Measurements from ENCODE around the gene IRF6. TPM values are rescaled to one million over a fixed set of nuclear protein-coding genes. Genes with fewer than 3 reads are reported as not detected.
A peak's percentile ranks its signal among the peaks of the same experiment; 100 is the strongest.

The IRF6 gene
- total RNA-seq, 1 donor from 2014 or later, result 0.05 TPM

DNA sequence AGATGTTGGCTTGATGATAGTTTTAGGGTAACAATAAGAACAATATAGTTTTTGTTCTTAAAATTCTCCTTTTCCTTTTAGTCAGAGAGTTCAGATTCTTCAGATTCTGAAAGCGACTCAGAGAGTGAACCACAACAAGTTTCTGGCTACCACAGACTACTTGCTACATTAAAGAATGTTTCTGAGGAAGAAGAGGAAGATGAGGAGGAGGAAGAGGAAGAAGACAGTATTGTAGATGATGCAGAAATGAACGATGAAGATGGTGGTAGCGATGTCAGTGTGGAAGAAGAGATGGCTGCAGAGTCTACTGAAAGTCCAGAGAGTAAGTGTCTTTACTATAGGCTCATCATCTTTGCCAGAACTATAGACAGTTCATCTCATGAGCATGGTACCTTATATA is 24.8 kb upstream of the IRF6 start:
- no peak for DNase-seq (ENCODE audit: low read depth, low spot score)
- Mint-ChIP-seq H3K9me3 (peaks cover 3% of the 10 kb centered on the region), H3K36me3 (ENCODE audit: low read depth) (peaks cover 2% of the 10 kb centered on the region), H3K27me3 (ENCODE audit: low read depth) (peaks cover 9% of the 10 kb centered on the region), H3K27ac (ENCODE audit: unreplicated experiment) (no peak overlapping the region), H3K4me1 (peaks cover 12% of the 10 kb centered on the region), H3K4me3 (peak overlapping the region; percentile 18)
- TF ChIP-seq, protein P1, sequence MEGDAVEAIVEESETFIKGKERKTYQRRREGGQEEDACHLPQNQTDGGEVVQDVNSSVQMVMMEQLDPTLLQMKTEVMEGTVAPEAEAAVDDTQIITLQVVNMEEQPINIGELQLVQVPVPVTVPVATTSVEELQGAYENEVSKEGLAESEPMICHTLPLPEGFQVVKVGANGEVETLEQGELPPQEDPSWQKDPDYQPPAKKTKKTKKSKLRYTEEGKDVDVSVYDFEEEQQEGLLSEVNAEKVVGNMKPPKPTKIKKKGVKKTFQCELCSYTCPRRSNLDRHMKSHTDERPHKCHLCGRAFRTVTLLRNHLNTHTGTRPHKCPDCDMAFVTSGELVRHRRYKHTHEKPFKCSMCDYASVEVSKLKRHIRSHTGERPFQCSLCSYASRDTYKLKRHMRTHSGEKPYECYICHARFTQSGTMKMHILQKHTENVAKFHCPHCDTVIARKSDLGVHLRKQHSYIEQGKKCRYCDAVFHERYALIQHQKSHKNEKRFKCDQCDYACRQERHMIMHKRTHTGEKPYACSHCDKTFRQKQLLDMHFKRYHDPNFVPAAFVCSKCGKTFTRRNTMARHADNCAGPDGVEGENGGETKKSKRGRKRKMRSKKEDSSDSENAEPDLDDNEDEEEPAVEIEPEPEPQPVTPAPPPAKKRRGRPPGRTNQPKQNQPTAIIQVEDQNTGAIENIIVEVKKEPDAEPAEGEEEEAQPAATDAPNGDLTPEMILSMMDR (conservative IDR thresholded peaks at IDR 0.05), result no peak

DNA sequence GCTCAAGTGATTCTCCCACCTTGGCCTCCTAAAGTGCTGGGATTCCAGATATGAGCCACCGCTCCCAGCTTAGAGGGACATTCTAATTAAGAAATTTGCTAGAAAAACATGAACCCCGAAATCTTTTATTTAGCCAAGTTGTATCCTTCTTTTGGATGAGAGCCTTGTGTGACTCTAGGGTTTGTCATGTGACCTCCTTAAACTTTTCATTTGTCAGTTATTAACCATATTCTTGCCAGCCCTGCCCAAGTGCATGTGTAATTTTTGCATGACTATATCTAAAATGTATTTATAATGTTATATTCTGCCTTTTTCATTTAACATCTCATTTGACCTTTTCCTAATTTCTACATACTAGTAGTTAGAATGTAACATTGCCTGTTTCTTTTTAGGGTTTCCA is 23.8 kb upstream of the IRF6 start:
- H3K27me3 Mint-ChIP-seq (ENCODE audit: low read depth), result peaks cover 14% of the 10 kb centered on the region
- DNase-seq (ENCODE audit: low read depth, low spot score), result no peak
- TF ChIP-seq, protein P1 (conservative IDR thresholded peaks at IDR 0.05), result no peak
- H3K4me1 Mint-ChIP-seq, result peaks cover 12% of the 10 kb centered on the region
- peaks cover 2% of the 10 kb centered on the region for H3K36me3 Mint-ChIP-seq (ENCODE audit: low read depth)
- H3K4me3 Mint-ChIP-seq, result peak overlapping the region; percentile 76
- peaks cover 3% of the 10 kb centered on the region for H3K9me3 Mint-ChIP-seq
- no peak overlapping the region for H3K27ac Mint-ChIP-seq (ENCODE audit: unreplicated experiment)

DNA sequence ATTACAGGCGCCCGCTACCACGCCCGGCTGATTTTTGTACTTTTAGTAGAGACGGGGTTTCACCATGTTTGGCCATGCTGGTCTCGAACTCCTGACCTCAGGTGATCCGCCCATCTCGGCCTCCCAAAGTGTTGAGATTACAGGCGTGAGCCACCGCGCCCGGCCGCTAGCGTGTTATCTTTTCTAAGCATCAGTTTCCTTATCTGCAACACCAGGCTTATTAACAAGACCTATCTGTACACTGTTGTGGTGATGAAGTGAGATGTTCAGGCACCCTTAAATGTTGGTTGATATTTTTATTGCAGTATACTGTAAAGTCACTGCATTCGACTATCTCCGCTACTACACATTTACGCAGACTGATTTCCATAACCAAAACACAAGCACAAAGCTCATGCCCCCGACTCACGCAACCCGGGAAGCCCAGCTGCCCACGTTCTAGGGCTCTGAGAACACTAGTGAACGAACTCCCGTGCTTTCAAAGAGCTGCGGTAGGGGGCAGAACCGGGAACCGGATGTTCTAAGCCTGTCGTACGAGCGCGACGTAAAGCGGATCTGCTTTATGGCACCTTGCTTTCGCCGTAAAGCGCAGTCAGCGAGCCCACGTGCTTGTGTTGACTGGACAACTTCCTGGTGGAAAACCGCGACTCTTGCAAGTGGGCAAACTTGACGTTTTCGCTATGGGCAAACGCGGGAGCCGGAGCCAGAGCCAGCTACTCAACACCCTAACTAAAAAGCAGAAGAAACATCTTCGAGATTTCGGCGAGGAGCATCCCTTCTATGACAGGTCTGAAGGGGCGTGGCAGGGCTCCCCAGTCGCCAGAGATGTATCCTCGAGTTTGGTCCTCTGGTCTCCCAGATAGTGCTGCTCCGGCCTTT is 21.7 kb upstream of the IRF6 start, which contains the start of gene UTP25:
UTP25 (plus strand) TSS at position 589 of the 879 bp plus-strand sequence; CDS start at position 681, 92 bp downstream.
- Mint-ChIP-seq H3K4me3 (peak within 1 kb of the TSS; percentile 96), H3K27ac (ENCODE audit: unreplicated experiment) (peak within 1 kb of the TSS; percentile 78), H3K36me3 (ENCODE audit: low read depth) (no peaks in the 10 kb centered on the region), H3K27me3 (ENCODE audit: low read depth) (peaks cover 20% of the 10 kb centered on the region), H3K4me1 (peaks cover 18% of the 10 kb centered on the region), H3K9me3 (peaks cover 3% of the 10 kb centered on the region)
- peak; percentile 88 for DNase-seq (ENCODE audit: low read depth, low spot score)
- TF ChIP-seq, protein P1 (conservative IDR thresholded peaks at IDR 0.05), result peak; percentile 71

DNA sequence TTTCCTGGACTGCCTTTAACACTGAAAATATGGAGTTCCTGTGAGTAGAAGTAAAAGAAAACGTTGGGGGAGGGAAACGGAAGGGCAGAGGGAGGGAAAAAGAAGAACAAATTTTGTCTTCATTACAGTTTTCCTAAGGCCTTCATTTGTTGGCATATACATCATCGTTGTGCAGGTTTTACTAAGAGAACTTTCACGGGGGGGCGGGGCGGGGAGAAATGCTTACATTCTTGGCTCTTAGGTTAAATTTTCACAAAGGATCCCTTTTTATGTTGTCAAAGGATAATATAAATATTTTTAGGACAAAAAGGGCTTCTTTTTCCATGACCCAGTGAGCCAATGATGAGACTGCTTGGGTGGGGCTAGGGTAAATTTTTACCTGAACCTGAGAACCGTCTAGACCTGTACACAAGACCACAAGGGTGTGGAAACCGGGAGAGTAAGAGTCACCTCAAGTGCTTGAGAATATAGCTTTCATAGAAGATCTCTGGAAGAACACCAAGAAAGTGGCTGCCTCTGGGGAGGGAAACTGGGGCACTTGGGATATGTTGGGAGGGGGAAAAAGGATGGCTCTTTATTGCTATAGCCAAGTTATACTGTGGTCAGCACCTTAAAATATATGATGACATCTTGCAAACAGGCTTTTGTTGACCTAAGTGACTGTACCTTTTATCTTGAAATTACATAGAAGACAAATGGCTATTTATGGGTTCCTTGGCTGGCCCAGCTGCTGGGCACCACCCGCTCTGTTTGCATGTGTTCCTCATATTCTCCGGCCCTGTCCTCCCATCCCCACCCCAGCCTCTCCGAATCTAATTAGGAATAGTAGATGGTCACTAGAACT is 19.9 kb upstream of the IRF6 start:
- Mint-ChIP-seq H3K27ac (ENCODE audit: unreplicated experiment) (no peak overlapping the region), H3K27me3 (ENCODE audit: low read depth) (peaks cover 31% of the 10 kb centered on the region), H3K36me3 (ENCODE audit: low read depth) (no peaks in the 10 kb centered on the region), H3K9me3 (peaks cover 3% of the 10 kb centered on the region), H3K4me3 (peak overlapping the region; percentile 71), H3K4me1 (peaks cover 18% of the 10 kb centered on the region)
- TF ChIP-seq, protein P1 (conservative IDR thresholded peaks at IDR 0.05), result no peak
- DNase-seq (ENCODE audit: low read depth, low spot score), result no peak

DNA sequence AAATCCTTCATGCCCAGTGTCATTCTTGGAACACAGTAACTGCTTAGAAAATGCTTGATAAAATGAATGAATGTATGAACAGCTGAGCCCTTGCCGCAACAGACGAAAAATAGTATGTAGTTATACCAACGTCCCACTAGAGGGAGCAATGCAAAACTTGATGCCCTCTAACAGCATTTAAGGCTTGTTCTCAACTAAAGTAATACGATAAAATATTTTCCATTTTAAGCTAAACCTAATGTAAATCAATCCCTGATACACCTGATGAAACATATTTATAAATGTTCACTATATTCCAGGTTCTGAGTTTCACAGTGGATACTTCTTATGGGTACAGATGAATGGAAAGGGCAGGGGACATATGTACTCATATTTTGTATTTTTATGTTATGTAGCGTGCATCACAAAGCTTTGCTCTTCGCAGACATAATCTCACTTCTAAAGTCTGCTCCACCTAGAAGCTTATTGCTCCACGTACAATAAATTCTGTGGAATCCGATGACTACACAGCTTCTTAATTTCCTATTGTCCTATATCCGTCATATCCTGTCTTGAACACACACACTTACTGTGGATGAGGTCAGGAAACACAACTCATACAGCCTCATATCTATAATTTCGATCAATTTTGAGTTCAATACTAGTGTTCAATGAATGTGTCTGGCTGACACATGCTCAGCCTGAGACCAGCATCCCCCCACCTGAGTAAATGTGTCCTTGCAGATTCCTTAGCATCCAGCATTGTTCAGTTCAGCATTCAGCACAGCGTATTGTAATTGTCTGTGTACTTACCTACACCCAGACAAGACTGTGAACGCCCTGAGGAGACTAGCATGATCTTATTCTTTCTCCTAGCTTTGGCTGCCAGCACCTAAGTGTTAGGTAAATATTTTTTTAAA is 17.4 kb upstream of the IRF6 start:
- no peaks in the 10 kb centered on the region for H3K36me3 Mint-ChIP-seq (ENCODE audit: low read depth)
- H3K27me3 Mint-ChIP-seq (ENCODE audit: low read depth), result peaks cover 51% of the 10 kb centered on the region
- H3K4me1 Mint-ChIP-seq, result peaks cover 13% of the 10 kb centered on the region
- no peak for DNase-seq (ENCODE audit: low read depth, low spot score)
- H3K4me3 Mint-ChIP-seq, result peak overlapping the region; percentile 47
- H3K9me3 Mint-ChIP-seq, result peaks cover 3% of the 10 kb centered on the region
- no peak overlapping the region for H3K27ac Mint-ChIP-seq (ENCODE audit: unreplicated experiment)
- TF ChIP-seq, protein P1 (conservative IDR thresholded peaks at IDR 0.05), result peak; percentile 81
